GM10248 (cell line): ENCODE results near the gene SLC6A6.

Source experiments
- CTCF ChIA-PET: fragments of 300-600 bp; sonication (Branson Sonifier 250); formaldehyde crosslinking; extraction: SDS; loops from one replicate; lab custom pipeline; 2021; ENCODE audit warnings: antibody characterized with exemption; lab: Yijun Ruan, JAX
- POLR2A ChIA-PET: fragments of 350-650 bp; sonication (Branson Sonifier 250); formaldehyde crosslinking; extraction: SDS; loops from one replicate; lab custom pipeline; 2020; ENCODE audit warnings: antibody characterized with exemption; lab: Yijun Ruan, JAX
- DNase-seq: peaks from one replicate; pipeline ENCODE4 v3.0.0; 2012; ENCODE audit errors: extremely low spot score
- CTCF ChIP-seq: IDR thresholded peaks from 2 replicates; pipeline ENCODE4 v1.5.1; 2012; ENCODE audit warnings: mild to moderate bottlenecking, low read depth; ENCODE audit errors: extremely low read depth, missing control alignments, control extremely low read depth

SLC6A6 gene

GRCh38 chr3:14440168-14440518, 37.7 kb downstream of the SLC6A6 start:
- POLR2A ChIA-PET = no interaction called here
- CTCF ChIA-PET = interaction anchor here (1.3 to 3.0 kb wide), 4 partner anchors 10 to 36 kb away, joined by 3 to 10 read pairs (median 8); no protein-coding TSS in a partner anchor

GRCh38 chr3:14440531-14441239, 38.3 kb downstream of the SLC6A6 start:
- no peak for TF ChIP-seq CTCF
- POLR2A ChIA-PET = no interaction called here
- CTCF ChIA-PET = interaction anchor here (1.8 to 3.0 kb wide), 3 partner anchors 18 to 21 kb away, joined by 5 to 10 read pairs (median 9); no protein-coding TSS in a partner anchor
- no peak for DNase-seq

More at GRCh38 chr3:14440168-14440518, 37.7 kb downstream of the SLC6A6 start:
- DNase-seq = no peak
- TF ChIP-seq CTCF = no peak

GRCh38 chr3:14441240-14441919, 39.0 kb downstream of the SLC6A6 start:
- DNase-seq = no peak
- TF ChIP-seq CTCF = no peak
- ChIA-PET CTCF (interaction anchor here (1.1 to 3.0 kb wide), 7 partner anchors 9 to 180 kb away, joined by 3 to 10 read pairs (median 5); no protein-coding TSS in a partner anchor), POLR2A (no interaction called here)

GRCh38 chr3:14441920-14442300, 39.5 kb downstream of the SLC6A6 start:
- POLR2A ChIA-PET = no interaction called here
- DNase-seq = no peak
- CTCF ChIA-PET = interaction anchor here (1.1 to 1.8 kb wide), 6 partner anchors 10 to 180 kb away, joined by 3 to 7 read pairs (median 5); no protein-coding TSS in a partner anchor
- TF ChIP-seq CTCF = no peak

- TF ChIP-seq CTCF = no peak
- POLR2A ChIA-PET = no interaction called here
- DNase-seq = no peak
- CTCF ChIA-PET = interaction anchor here (0.7 kb wide), 1 partner anchor 241 kb away, joined by 3 read pairs; no protein-coding TSS in a partner anchor
Measured at GRCh38 chr3:14444380-14444779, 42.0 kb downstream of the SLC6A6 start.

- DNase-seq = no peak
- ChIA-PET CTCF (interaction anchor here (0.9 to 1.2 kb wide), 2 partner anchors 10 to 185 kb away, joined by 3 read pairs; no protein-coding TSS in a partner anchor), POLR2A (no interaction called here)
- no peak for TF ChIP-seq CTCF
Measured at GRCh38 chr3:14445773-14446172, 43.4 kb downstream of the SLC6A6 start.
